D341Med (cell line): ENCODE data around the gene NEUROD1.
"Not testable (repeated sequence)": the region's sequence is repeated elsewhere in the genome, so short reads cannot be mapped to it uniquely, and the experiment has no call there.

Experiments
- DNase-seq: peaks from one replicate; pipeline ENCODE4 v3.0.0; 2012; ENCODE audit warnings: low spot score

NEUROD1 gene

DNA sequence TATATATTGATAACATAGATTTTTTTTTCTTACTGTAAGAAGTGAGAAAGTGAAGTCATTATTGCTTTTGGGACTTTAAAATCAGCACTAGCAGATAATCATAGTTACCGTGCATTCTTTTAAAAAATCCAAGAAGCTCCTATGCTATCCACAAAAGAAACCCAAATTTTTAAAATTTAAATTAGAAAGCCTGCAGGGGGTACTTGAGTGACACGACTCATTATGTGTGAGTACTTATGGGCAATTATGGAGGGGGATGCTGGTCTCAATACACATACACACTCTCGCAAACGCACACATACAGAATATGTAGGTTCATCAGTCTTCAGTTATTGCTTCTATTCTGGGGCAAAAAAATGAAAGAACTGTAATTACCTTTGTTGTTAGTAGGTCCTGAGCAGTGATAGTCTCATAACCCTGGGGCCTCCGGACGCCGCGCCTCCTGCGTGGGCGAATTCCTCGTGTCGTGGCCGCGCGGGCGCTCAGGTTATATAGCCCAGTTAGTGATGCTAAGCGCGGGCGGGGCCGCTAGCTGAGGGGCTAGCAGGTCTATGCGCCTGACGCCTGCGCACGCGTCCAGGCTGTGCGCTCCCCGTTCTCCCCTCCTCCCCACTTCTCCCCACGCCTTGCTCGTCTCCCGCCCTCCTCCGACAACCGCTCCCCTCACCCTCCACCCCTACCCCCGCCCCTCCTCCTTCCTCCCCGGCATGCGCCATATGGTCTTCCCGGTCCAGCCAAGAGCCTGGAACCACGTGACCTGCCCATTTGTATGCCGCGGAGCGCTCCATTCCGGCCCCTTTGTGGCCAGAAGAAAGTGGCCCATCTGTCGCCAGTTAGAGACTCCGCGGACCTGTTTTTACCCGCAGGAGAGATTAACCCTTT lies at the start of gene NEUROD1:
Gene NEUROD1 (minus strand): TSS at position 463 of the 882 bp plus-strand sequence. CDS start 1,657 bp downstream, outside the sequence.
- peak; percentile 91 for DNase-seq

GRCh38 chr2:181725476-181725875 lies 45.2 kb upstream of the NEUROD1 start:
- no peak for DNase-seq

DNA sequence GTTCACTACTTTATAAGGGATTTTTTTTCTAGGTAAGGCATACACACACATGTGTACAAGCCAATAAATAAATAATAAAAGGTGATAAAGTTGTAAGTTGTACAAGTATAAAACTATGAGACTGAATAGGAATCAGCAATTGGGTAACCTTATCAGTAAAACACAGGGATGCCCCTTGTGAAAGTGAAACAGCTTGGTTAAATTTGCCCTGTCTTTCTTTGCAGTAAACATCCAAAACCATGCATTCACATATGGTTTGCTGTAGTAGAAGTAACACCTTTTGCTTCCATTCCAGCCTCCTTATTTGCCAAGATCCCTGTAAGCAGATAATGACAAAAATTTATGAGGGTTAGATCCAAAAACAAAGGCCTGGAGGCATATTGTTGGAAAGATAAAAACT lies 44.3 kb upstream of the NEUROD1 start:
- DNase-seq: no peak

- no peak for DNase-seq
Measured at GRCh38 chr2:181723731-181724130, 43.4 kb upstream of the NEUROD1 start.

DNA sequence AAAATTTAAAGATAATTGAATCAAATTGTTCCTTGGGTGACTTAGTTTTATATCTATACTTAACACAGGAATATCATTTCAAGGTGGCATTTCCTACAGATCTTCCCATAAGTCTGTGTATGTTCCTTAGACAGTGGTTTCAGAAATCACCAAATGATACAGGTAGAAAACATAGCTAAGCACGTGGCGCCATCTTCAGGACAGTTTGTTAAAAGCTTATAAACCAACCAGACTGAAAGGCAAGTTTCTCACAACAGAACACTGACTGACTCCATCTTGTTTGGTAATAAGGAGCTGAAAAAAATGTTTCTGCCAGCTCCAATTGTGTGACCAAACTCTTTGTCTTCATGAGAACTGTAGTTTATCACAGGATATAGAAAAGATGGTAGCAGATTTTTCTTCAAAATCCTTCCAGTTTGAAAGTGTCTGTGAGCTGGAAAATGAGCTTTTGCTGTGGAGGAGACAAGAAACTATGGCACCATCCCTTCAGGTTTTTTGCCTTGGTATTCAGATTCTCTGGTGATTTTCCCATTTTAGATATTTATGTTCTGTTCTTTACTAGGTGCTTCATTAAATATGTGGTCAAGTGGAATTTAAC lies 34.8 kb upstream of the NEUROD1 start:
- peak; percentile 52 for DNase-seq

- DNase-seq: not testable (repeated sequence)
Measured at GRCh38 chr2:181711051-181711450, 30.7 kb upstream of the NEUROD1 start.

DNA sequence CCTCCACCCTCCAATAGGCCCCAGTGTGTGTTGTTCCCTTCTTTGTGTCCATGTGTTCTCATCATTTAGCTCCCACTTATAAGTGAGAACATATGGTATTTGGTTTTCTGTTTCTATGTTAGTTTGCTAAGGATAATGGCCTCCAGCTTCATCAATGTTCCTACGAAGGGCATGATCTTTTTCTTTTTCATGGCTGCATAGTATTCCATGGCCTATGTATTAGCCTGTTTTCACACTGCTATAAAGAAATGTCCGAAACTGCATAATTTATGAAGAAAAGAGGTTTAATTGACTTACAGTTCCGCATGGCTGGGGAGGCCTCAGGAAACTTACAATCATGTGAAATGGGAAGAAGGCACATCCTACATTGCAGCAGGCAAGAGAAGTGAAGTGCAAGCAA lies 22.2 kb upstream of the NEUROD1 start:
- not testable (repeated sequence) for DNase-seq

GRCh38 chr2:181698223-181698622 lies 17.9 kb upstream of the NEUROD1 start:
- DNase-seq: no peak

DNA sequence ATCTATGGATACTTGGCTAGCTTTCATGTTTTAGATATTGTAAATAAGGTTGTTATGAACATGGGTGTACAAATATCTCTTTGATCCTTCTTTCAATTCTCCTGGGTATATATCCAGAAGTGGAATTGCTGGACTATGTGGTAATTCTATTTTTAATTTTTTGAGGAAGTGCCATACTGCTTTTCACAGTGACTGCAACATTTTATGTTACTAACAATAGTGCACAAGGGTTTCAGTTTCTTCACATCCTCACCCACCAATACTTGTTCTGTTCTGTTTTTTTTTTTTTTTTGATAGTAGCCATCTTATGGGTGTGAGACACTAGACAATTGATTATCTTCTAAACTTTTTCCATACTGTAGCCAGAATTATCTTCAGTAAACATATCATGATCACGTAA lies 17.3 kb upstream of the NEUROD1 start:
- no peak for DNase-seq

DNA sequence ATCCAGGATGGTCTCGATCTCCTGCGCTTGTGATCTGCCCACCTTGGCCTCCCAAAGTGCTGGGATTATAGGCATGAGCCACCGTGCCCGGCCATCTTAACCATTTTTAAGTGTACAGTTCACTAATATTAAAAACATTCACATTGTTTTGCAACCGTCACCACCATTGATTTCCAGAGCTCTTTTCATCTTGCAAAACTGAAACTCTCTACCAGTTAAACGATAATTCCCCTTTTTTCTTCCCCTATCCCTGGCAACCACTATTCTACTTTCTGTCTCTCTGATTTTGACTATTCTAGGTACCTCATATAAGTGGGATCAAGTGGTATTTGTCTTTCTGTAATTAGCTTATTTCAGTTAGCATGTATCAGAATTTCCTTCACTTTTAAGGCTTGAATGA lies 16.8 kb upstream of the NEUROD1 start:
- DNase-seq: no peak

DNA sequence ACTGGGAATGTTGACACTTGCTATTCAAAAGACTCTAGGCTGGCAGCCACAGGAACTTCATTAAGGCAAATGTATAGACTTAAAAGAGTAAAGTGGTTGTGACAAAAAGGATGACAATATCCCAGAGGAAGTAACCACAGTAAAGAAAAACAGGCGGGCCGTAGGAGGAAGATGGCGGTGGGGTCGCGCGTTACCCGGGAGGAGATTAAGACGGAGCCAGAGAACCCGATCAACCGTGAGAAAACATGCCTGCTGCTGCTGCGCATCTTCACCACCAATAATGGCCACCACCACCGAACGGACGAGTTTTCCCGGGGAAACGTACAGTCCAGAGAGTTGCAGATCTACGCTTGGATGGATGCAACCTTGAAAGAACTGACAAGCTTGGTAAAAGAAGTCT lies 14.0 kb upstream of the NEUROD1 start:
- DNase-seq: no peak

- DNase-seq: no peak
Measured at GRCh38 chr2:181690860-181691259, 10.5 kb upstream of the NEUROD1 start.

GRCh38 chr2:181686576-181687185 lies 6.4 kb upstream of the NEUROD1 start:
- DNase-seq: no peak

DNA sequence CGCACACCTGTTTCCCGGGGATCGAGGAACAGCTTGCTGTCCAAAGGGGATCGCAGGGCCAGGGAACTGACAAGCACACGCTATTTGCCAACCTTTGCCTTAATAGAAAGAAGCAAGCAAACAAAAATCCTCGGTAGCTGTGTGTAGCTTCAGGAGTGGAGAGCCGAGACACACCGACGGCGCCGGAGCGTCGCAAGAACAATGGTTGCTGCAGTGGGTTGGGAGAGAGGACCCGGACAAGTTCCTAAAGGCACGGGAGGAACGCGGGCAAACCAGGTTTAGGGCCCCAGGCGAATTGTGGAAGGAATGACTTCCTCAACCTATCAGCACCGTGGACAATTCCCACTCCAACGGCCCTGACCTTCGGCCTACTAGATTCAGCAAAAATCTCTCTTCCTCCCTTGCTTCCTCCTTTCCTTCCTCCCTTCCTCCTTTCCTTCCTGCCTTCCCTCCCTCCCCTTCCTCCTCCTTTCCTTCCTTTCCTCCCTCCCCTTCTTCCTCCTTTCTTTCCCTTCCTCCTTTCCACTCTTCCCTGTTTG lies 4.9 kb upstream of the NEUROD1 start:
- DNase-seq: no peak

DNA sequence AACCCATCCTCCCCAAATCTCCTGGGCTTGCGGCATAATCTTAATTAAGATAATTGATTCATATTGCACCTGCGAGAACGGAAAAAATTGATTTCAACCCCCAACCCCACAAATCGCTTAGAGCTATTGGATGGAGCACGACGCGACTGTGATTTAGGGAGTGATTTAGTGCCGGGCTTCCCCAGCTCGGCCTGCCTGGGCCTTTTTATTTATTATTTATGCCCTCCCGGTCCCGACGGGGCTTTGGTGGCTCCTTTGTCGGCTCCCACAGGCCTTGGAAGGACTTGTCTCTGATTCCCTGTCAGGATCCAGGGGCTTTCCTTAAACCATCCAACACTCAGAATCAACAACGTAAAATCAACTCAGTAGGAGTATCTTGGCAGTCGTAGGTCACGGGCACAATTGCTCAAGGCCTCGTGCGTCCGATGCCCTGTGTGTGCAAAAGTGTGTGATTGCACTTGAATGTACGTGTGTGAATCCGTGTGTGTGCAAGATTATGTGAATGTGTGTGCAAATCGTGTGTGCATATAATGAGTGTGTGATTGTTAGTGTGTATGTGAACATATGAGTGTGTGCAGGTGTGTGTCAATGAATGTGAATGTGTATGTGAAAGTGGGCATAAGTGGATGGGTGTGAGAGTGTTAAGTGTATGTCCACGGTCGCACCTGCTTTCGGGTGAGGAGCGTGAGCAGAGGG lies 4.3 kb upstream of the NEUROD1 start:
- DNase-seq: peak; percentile 65

GRCh38 chr2:181683518-181684453 lies 3.5 kb upstream of the NEUROD1 start:
- peak; percentile 62 for DNase-seq

GRCh38 chr2:181682795-181683517 lies 2.6 kb upstream of the NEUROD1 start:
- DNase-seq: no peak

- no peak for DNase-seq
Measured at GRCh38 chr2:181682026-181682789, 1.9 kb upstream of the NEUROD1 start.
